Stimulated activated CD8-positive, alpha-beta memory T cell treated with anti-CD3 and anti-CD28 coated beads, Interleukin-4, amount 100 ng/mL, for 48 hours (primary cell): ENCODE results near the gene NKAIN4.
A peak's percentile ranks its signal among the peaks of the same experiment; 100 is the strongest.

Experiments used
- DNase-seq: peaks from one replicate; pipeline ENCODE4 v3.0.0-alpha.2; 2020

The NKAIN4 gene

DNA sequence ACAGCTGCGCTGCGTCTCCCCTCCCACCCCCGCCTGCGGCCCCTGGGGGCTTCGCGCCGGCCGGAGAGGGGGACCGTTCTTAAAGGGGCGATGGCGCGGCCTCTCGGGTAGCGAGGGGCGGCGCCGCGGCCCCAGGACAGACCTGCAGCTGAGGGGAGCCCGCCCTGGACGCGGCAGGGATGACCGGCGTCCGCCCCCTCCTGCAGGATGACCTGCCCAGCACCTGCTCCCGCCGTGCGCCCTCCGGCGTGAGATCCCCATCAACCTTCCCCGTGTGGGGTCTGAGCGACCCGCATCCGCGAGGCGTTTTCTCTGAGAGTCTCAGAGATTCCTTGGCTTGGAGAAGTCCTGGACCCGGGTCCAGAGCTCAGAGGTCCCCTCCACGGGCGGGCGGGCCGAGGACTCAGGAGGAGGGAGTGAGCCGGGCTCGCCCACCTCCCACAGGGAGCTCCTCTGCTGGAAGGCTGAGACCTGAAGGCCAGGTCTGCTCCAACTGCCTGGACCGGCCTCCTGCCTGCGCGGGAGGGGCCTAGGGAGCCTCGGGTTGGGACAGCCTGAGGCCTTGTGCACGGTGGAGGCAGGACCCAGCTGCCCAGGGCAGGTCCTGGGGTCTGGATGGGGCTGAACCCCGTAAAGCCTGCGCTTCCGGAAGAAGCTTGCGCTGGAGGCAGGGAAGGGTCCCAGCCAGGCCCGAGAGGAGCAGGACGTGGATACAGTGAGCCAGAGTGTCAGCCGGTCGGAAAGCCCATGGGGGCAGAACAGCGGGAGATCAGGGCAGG lies 532 bp upstream of the NKAIN4 start:
- no peak for DNase-seq

DNA sequence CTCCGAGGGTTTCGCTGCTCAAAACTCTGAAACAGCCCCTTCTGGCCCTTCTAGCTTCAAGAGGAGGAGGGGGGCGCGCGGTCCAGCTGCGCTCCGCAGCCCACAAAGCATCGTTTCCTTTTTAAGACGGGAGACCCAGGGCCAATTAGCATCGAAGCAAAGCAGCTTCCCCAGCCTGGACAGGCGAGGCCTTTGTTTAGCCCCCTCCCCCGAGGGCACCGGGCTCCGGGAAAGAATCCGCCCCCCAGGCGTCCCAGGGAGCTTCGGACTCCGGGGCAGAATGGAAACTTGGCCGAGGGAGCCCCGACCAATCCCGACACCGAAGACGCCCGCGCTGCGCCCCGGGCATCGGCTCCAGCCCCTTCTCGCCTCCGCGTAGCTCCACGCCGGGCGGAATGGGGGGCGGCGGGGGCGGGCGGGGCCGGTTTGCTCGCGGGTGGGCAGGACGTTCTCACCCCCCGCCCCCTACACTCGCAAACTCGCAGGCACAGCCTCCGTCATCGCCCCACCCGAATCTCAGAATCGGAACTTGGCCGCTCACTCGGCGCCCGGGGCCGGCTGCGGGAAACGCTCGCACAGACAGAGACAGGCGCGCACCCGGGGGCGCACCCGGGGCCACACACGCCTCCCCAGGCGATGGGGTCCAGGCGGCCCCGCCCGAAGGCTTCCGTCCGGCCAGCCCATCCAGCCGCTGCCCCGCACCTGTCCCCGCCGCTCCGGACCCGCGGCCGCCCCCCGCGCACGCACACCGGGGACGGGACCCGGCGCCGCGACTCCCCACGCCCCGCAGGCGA lies 628 bp downstream of the NKAIN4 start:
- DNase-seq: no peak

GRCh38 chr20:63253065-63253437 lies 1.2 kb downstream of the NKAIN4 start:
- DNase-seq: no peak

- DNase-seq: no peak
Measured at GRCh38 chr20:63252284-63252711, 2.0 kb downstream of the NKAIN4 start.

GRCh38 chr20:63251350-63251749 lies 2.9 kb downstream of the NKAIN4 start:
- DNase-seq: peak; percentile 30

DNA sequence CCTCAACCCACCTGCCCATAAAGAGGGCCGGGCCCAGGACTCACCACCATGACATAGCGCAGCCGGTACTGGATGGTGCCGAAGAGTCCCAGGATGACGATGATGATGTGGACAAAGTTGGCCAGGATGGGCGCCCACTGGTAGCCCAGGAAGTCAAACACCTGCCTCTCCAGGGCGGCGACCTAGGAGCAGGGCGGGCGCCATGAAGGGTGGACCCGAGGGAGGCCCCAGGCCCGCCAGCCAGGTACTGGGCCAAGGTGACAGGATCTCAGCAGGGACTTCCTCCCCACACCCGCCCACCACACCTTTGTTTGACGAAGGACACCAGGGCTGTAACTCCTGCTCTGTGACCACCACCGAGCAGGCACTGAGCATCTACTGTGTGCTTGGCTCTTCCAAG lies 4.4 kb downstream of the NKAIN4 start:
- DNase-seq: no peak

- DNase-seq: no peak
Measured at GRCh38 chr20:63248835-63249591, 5.2 kb downstream of the NKAIN4 start.

DNA sequence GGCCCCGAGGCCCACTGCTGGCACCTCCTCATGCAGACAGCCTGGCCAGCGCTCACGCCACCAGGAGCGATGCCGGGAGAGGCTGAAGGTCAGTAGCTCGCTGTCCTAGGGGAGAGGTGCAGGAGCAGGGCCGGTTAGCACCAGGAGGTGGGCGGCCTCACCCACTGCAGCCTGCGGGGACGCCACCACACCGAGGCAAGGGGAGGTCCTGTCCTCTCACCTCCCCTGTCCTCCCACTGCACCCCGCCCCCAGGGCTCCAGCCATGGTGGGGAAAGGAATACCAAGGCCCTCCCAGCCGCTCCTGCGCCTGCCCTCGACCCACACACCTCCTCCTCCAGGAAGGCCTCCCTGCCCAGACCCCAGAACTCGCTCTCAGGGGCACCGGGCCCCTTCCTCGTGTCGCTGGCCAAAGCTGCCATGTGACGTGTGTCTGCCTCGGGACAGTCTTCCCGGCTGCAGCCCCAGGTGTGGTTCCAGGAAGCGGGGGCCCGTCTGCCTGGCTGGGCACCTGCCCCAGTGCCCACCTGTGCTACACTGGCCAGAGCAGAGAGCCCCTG lies 6.5 kb downstream of the NKAIN4 start:
- DNase-seq: no peak

- DNase-seq: no peak
Measured at GRCh38 chr20:63246490-63247288, 7.6 kb downstream of the NKAIN4 start.

DNA sequence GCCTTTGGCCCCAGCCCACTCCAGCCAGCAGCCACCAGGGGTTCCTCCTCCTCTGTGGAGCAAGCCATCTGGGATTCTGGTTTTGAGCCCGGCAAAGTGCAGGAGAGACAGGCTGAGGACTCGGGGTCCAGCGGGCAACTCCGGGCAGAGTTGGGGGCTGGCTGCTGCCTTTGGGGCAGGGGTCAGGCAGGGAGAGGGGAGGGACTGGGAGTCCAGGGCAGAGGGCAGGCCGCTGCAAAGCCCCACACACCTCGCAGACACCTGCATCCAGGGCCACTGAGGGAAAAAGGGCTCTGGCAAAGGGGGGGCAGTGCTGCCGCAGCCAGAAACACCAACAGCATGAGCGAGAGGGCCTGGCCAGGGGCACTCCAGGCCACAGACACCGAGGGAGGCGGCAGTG lies 9.8 kb downstream of the NKAIN4 start:
- DNase-seq: no peak

DNA sequence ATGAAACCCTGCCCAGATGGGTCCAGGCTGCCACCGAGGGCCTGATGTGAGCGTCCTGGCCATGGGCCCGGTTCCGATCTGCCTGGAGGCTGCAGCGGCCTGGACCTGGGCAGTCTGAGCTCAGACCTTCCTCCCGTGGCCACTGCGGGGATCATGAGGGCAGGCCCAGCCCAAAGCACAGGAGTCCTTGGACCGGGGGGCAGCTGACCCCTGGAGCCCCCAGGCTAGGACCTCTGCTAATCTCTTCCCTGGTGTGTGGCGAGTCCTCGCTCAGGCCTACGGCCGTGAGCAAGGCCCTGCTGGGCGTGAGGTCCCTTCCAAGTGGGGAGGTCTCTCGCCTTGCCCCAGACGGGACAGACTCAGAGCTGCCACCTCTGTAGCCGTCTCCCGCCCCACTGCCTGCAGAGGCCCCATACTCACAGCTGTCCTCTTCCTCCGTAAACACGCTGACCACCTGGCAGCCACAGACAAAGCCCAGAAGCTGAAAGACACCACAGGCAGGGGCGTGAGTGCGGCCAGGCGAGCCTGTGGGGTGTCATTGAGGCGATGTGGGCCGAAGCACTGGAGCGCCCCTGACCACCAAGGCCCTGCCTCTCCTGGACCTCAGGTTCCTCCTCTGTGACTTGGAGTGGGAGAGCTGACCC lies 10.5 kb downstream of the NKAIN4 start:
- DNase-seq: no peak

- no peak for DNase-seq
Measured at GRCh38 chr20:63242736-63243135, 11.5 kb downstream of the NKAIN4 start.

GRCh38 chr20:63241272-63241671 lies 13.0 kb downstream of the NKAIN4 start:
- no peak for DNase-seq

GRCh38 chr20:63240004-63240403 lies 14.3 kb downstream of the NKAIN4 start:
- DNase-seq: no peak

- DNase-seq: no peak
Measured at GRCh38 chr20:63239431-63239830, 14.8 kb downstream of the NKAIN4 start.

GRCh38 chr20:63238514-63239125 lies 15.6 kb downstream of the NKAIN4 start:
- DNase-seq: no peak

GRCh38 chr20:63238031-63238430 lies 16.2 kb downstream of the NKAIN4 start:
- no peak for DNase-seq

DNA sequence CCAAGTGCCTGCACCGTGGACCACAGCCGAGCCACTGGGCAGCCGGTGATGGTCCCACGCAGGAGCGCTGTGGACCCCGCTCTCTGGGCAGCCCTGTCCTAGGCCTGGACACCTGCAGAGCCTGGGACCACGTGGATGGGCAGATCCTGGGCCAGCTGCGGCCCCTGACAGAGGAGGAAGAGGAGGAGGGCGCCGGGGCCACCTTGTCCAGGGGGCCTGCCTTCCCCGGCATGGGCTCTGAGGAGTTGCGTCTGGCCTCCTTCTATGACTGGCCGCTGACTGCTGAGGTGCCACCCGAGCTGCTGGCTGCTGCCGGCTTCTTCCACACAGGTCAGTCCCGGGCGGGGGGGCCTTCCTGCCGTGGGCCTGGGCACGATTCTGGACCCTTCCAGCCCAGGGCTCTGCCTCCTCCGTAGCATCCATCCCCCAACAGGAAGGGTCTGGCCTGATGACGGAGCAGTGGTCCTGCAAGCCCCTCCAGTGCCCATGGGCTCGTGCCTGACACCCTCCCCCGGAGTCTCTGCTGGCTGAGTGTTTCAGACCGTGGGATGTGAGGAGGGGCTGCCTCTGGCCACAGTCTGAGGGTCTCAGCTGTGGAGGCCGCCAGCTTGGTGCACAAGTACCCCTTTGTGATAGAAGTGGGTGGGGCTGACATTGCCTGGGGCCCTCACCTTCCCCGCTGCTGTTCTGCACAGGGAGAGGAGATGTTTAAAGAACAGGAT lies 18.0 kb downstream of the NKAIN4 start:
- DNase-seq: no peak

DNA sequence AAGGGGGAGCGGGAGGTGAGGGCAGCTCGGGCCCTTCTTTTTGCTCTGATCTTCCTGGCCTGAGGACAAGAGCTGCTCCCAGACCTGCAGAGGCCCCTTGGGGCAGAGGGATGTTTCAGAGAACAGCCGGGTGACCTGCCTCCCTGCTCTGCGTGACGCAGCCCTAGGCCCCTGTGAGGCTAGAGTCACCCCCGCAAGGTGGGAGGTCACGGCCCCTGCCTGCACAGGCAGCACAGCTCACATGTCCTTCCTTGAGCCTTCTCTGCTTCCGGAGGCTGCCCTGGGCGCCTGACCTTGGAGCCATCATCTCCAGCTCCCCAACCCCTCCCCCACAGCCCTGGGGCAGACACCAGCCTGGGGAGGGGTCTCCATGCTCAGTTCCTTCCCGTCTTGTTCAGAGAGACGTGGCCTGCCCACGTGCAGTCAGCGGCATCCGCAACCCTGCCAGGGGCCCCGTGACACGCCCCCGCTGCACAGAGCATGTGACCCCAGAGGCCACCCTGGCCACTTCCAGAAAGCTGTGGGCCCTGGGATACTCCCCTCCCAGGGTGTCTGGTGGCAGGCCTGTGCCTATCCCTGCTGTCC lies 18.8 kb downstream of the NKAIN4 start, which contains the start of gene BIRC7:
TSS of gene BIRC7 (plus strand) at position 507 of the 585 bp plus-strand sequence. CDS start 192 bp downstream, outside the sequence.
- no peak for DNase-seq
